Lower leg skin (tissue), 3 donors: ENCODE measurements around the gene LY6G6F.

Experiments
- CTCF ChIP-seq, 3 donors: fragments of 450-650 bp; IDR thresholded peaks; one replicate each; pipeline ENCODE4 v1.5.1; 2016; ENCODE audit warnings: antibody characterized with exemption in 3 of 3, mild to moderate bottlenecking in 3 of 3, moderate library complexity in 2 of 3
- POLR2A ChIP-seq, 2 donors: fragments of 450-650 bp; IDR thresholded peaks; one replicate each; pipeline ENCODE4 v1.6.1; 2016 to 2017; ENCODE audit warnings: antibody characterized with exemption in 2 of 2, mild to moderate bottlenecking in 1 of 2, moderate library complexity in 1 of 2

DNA sequence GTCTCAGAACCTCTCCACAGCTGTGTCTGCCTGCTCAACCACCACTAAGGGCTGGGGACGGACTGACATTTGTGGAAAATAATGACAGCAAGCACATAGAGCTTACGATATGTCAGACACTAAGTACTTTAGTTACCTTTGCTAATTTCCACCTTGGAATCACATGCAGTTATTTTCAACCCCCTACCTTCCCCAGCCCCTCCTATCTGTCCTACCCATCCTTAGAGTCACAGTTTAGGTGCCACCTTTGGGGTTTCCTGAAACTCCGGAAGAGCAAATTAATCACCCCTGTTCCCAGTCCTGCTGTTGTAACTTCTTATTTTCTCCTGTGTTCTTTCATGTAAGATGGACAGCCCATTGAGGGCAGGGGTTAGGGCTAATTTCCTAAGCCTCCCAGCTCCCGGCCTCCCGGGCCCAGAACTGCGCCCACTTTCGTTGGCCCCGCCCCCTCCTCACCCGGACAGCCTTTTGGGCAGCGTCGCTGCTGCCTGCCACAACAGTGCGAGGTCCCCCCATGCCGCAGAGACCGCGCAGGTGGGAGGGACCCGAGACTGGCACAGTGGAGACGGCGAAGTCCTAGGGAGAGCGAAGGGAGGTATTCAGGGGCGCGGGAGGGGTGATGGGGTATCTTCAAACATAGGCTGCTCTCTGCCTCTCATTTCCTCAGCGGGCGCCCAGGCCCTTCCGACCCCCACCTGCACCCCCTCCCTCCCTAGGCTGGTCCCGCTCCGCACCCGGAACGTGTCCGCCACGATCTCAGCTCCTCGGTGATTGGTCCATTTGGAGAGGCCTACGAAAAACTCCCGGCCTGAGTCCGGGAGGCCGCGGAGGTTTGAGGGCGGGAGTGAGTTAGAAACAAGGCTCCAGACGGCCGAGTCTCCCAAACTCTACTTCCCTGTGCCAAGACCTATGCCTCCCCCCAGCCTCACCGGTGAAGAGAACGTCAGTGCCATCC is 21.3 kb downstream of the LY6G6F start:
- no peak for TF ChIP-seq CTCF (IDR thresholded peaks at IDR 0.05)
- TF ChIP-seq POLR2A (IDR thresholded peaks at IDR 0.05): no peak
